Measurements from ENCODE around the gene C16orf96. TPM values are rescaled to one million over a fixed set of nuclear protein-coding genes. Genes with fewer than 3 reads are reported as not detected.

Gene C16orf96
- total RNA-seq, 4 donors from 2014 or later: 0.04 to 0.19 (median 0.06) TPM; not detected in 1

DNA sequence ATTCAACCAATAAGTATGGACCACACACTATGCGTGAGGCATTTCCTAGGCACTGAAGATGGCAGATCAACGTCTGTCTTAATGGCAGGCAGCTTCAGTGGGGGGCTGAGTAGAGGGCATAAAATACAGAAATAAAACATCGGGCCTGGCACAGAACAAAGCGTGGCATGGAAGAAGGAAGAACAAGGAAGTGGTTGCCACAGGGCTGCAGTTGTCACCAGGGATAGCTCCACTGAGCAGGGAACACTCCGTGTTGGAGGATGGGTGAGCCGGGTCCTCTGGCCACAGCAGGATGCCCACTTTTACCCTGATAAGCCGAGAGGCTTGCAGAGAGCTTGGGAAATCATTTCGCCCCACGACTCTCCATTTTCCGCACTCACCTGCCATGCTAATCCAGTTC lies 23.9 kb upstream of the C16orf96 start:
- Histone ChIP-seq H3K27me3 (no peaks in the 10 kb centered on the region), H3K9me3 (no peaks in the 10 kb centered on the region), H3K4me3 (no peak overlapping the region), H3K36me3 (peaks cover 0 to 20% (median 7%) of the 10 kb centered on the region in 3 donors), H3K27ac (no peak overlapping the region), H3K4me1 (peaks cover 9 to 49% (median 28%) of the 10 kb centered on the region in 3 donors)
- TF ChIP-seq, protein P1, sequence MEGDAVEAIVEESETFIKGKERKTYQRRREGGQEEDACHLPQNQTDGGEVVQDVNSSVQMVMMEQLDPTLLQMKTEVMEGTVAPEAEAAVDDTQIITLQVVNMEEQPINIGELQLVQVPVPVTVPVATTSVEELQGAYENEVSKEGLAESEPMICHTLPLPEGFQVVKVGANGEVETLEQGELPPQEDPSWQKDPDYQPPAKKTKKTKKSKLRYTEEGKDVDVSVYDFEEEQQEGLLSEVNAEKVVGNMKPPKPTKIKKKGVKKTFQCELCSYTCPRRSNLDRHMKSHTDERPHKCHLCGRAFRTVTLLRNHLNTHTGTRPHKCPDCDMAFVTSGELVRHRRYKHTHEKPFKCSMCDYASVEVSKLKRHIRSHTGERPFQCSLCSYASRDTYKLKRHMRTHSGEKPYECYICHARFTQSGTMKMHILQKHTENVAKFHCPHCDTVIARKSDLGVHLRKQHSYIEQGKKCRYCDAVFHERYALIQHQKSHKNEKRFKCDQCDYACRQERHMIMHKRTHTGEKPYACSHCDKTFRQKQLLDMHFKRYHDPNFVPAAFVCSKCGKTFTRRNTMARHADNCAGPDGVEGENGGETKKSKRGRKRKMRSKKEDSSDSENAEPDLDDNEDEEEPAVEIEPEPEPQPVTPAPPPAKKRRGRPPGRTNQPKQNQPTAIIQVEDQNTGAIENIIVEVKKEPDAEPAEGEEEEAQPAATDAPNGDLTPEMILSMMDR (IDR thresholded peaks at IDR 0.05): no peak
- TF ChIP-seq POLR2A (IDR thresholded peaks at IDR 0.05): no peak
- DNase-seq: no peak
- intact Hi-C loops (cut with DNase I): no loop called here
- WGBS, 2 donors: 89 to 97% methylated on average over 9 to 10 of the region's 10 CpGs

DNA sequence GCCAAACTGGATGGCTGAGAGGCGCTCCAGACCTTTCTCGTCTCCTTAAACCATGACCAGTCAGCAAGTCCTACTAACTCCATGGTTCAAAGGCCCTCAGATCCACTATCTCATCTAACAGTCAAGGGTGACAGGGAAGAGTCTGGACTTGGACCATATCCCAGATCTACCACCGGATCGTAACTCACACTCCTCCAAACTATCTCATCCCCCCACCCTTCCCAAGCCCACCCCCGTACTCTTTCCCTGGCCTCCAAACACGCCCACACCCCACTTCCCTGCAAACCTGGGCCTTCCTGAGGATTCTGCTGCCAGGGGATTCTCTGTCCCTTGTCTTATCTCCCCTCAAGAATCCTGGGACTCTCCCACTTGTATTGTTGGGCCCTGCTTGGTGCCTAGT lies 22.6 kb upstream of the C16orf96 start:
- Histone ChIP-seq H3K27ac (peak overlapping the region in 3 of 4 donors; percentile 26 to 44 (median 31)), H3K27me3 (no peaks in the 10 kb centered on the region), H3K36me3 (peaks cover 0 to 20% (median 7%) of the 10 kb centered on the region in 3 donors), H3K4me3 (no peak overlapping the region), H3K4me1 (peaks cover 14 to 60% (median 30%) of the 10 kb centered on the region in 3 donors), H3K9me3 (no peaks in the 10 kb centered on the region)
- no peak for DNase-seq
- no peak for TF ChIP-seq POLR2A (IDR thresholded peaks at IDR 0.05)
- 82 to 90% methylated on average over 4 to 6 of the region's 6 CpGs for WGBS, 2 donors
- intact Hi-C loops (cut with DNase I): no loop called here

DNA sequence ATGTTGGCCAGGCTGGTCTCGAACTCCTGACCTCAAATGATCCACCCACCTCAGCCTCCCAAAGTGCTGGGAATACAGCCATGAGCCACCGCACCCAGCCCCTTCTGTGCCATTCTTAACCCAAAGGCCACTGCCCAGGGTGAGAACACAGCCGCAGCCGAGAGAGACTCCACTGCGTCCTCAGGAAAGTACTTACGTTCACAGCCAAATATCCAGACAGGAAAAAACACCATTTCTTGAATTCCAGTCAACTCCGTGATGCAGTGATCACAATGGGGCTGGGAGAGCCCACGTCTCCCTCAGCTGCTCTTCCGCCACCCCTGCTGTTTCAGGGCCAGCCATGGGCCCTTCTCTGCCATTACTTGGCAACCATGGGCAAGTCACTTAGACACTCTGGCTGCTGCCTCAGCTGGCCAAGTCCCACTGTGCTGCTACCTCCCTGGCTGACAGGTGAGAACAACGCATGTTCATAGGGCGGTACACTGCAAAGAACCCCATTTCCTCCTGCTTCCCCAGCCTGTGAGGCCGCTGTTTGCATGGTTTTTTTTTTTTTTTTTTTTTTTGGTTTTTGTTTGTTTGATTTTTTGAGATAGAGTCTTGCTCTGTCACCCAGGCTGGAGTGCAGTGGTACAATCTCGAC lies 21.9 kb upstream of the C16orf96 start:
- no peak for DNase-seq
- TF ChIP-seq, protein P1 (IDR thresholded peaks at IDR 0.05): no peak
- TF ChIP-seq POLR2A (IDR thresholded peaks at IDR 0.05): no peak
- Histone ChIP-seq H3K27ac (peak overlapping the region in 3 of 4 donors; percentile 31 to 50 (median 44)), H3K9me3 (peaks cover 0 to 2% (median 0%) of the 10 kb centered on the region in 3 donors), H3K4me3 (no peak overlapping the region), H3K27me3 (no peaks in the 10 kb centered on the region), H3K36me3 (peaks cover 0 to 20% (median 7%) of the 10 kb centered on the region in 3 donors), H3K4me1 (peaks cover 14 to 59% (median 25%) of the 10 kb centered on the region in 3 donors)
- 82% methylated on average over 10 to 13 of the region's 13 CpGs for WGBS, 2 donors
- intact Hi-C loops (cut with DNase I): no loop called here

DNA sequence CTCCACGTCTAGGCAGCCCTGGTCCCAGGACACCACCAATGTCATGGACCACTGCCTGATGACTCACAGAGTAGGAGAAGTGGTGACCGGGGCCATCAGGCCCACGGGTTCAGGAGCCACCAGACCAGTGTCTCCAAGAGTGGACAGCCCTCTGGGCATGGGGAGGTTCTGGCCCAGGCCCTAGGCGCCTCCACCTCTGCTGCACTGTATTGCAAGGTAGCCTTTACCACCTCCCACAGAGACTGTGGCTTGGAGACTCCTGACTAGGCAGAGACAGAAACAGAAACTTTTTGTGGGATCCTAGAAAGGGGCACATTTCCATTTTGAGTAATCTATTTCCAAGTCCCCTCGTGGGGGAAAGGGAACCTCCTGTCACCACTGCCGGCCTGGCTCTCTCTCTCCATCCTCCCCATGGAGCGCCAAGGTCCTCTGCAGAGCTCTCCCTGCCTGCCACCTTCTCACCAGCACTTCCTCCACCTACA lies 20.5 kb upstream of the C16orf96 start:
- no peak for DNase-seq
- Histone ChIP-seq H3K27me3 (no peaks in the 10 kb centered on the region), H3K4me3 (peak overlapping the region in 1 of 4 donors; percentile 0), H3K4me1 (peaks cover 10 to 48% (median 17%) of the 10 kb centered on the region in 3 donors), H3K36me3 (peaks cover 0 to 20% (median 7%) of the 10 kb centered on the region in 3 donors), H3K27ac (peak overlapping the region; percentile 61 to 94 (median 92)), H3K9me3 (peaks cover 0 to 12% (median 10%) of the 10 kb centered on the region in 3 donors)
- 54 to 59% methylated on average over 4 to 5 of the region's 7 CpGs for WGBS, 2 donors
- intact Hi-C loops (cut with DNase I): no loop called here
- no peak for TF ChIP-seq POLR2A (IDR thresholded peaks at IDR 0.05)
- TF ChIP-seq, protein P1 (IDR thresholded peaks at IDR 0.05): no peak

DNA sequence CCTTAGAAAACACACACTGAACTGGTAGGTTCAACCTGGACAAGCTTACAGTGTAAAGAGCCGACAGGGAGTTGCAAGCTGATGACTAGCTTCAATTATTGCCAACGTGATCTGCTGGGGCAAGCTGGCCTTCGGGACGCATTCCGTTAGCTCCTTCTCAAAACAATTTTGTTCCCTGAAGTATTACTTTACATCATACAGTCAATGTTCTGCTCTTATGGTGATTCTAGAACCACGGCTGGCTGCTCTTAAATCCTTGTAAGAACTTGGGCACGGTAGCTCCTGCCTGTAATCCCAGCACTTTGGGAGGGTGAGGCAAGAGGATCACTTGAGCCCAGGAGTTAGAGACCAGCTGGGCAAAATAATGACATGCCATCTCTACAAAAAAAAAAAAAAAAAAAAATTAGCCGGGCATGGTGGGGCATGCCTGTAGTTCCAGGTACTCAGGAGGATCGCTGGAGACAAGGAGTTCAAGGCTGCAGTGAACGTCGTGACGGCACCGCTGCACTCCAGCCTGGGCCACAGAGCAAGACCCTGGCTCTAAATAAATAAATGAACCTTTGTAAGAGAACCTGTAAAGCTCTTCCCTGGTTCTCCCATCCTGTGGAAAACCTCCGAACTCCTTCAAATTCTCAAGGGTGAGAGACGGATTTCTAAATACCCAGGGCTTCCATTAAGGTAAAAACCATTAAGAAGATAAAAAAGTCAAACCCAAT lies 19.6 kb upstream of the C16orf96 start:
- Histone ChIP-seq H3K9me3 (peaks cover 0 to 12% (median 10%) of the 10 kb centered on the region in 3 donors), H3K36me3 (peaks cover 0 to 20% (median 7%) of the 10 kb centered on the region in 3 donors), H3K27me3 (no peaks in the 10 kb centered on the region), H3K4me1 (peaks cover 10 to 48% (median 17%) of the 10 kb centered on the region in 3 donors), H3K27ac (peak overlapping the region; percentile 90 to 97 (median 94)), H3K4me3 (peak overlapping the region; percentile 62 to 93 (median 72))
- WGBS, 2 donors: 36 to 40% methylated on average over 14 to 15 of the region's 15 CpGs
- no peak for DNase-seq
- no peak for TF ChIP-seq POLR2A (IDR thresholded peaks at IDR 0.05)
- TF ChIP-seq, protein P1 (IDR thresholded peaks at IDR 0.05): no peak
- intact Hi-C loops (cut with DNase I): no loop called here
